Kidney capillary endothelial cell (primary cell): Measurements from ENCODE around the gene ZNF350.
"Not testable (repeated sequence)": the region's sequence is repeated elsewhere in the genome, so short reads cannot be mapped to it uniquely, and the experiment has no call there.

ENCODE experiments used
- DNase-seq: peaks from one replicate; pipeline ENCODE4 v3.0.0-alpha.2; 2018; ENCODE audit warnings: low spot score

ZNF350 gene

DNA sequence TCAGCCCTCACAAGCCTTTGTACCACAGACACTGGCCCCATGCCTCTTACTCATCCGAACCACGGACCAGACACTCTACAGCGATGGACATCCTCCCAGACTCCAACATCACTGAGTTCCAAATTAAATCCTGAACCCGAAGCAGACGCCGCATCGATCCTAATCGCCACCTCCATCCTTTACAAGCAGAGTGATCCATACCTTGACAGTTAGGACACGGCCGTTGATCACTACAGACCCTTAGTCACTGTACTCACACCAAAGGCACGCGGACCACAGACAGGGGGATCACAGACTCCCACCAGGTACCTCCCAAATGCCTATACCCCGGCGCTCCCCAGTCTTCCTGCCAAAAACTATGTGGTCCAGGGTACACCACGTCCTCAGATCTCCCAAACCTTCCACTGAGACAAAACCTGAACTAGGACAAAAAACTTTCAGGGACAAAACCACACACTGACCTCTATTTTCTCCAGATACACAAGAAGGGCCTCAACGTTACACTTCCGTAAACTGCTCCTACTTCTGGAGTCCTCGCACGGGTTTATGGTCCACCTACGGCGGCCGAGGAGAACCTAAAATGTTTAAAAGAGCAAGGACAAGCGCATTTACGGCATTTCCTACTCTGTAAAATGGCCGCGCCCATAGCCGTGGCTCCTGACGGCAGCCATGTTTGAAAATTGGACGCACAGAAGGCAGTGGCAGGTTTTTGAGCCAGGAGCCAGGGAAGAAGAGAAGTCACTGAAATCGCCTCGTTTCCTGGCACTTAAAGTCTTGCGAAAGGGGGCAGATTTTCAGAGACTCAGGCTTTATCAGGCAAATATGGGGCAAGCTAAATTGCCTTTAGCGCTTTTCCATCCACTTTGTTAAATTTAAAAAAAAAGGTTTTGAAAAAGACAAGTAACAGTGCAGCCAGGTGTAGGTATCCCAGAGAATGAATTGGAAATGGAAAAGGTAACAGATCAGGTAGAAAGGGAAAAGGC lies at the start of gene ZNF350:
Gene ZNF350, minus strand, starts transcription at position 532 of the 983 bp plus-strand sequence. CDS start 12,480 bp downstream, outside the sequence.
- DNase-seq = peak; percentile 90

DNA sequence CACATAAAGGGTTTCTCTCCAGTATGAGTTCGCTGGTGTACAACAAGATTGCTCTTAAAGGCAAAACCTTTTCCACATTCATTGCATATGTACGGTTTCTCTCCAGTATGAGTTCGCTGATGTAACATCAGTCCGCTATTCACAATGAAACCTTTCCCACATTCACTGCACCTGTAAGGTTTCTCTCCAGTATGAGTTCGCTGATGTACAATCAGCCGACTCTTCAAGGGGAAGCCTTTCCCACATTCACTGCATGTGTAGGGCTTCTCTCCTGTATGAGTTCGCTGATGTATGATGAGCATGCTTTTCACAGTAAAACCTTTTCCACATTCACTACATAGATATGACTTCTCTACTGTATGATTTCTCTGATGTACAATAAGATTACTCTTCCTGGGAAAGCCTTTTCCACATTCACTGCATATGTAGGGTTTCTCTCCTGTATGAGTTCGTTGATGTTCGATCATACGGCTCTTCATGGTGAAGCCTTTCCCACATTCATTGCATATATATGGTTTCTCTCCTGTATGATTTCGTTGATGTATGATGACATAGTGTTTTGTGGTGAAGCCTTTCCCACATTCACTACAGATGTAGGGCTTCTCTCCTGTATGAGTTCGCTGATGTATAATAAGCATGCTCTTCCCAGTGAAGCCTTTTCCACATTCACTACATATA lies 47.5 kb upstream of the ZNF350 start:
- no peak for DNase-seq

DNA sequence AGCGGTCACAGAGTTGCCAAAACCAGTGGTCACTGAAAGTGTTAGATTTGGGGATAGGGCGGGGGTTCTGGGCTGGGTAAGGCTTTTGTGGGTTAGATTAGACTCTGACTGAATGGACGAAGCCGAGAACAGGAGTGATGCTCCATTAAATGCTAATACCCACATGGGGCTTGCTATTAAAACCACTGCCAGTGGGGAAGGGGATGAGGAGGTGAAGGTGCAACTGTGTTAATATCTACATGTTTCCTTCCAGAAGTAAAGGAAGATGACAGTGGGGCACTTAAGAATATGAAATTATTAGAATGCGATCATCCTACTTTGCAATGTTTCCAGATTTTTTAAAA lies 42.1 kb upstream of the ZNF350 start:
- no peak for DNase-seq

DNA sequence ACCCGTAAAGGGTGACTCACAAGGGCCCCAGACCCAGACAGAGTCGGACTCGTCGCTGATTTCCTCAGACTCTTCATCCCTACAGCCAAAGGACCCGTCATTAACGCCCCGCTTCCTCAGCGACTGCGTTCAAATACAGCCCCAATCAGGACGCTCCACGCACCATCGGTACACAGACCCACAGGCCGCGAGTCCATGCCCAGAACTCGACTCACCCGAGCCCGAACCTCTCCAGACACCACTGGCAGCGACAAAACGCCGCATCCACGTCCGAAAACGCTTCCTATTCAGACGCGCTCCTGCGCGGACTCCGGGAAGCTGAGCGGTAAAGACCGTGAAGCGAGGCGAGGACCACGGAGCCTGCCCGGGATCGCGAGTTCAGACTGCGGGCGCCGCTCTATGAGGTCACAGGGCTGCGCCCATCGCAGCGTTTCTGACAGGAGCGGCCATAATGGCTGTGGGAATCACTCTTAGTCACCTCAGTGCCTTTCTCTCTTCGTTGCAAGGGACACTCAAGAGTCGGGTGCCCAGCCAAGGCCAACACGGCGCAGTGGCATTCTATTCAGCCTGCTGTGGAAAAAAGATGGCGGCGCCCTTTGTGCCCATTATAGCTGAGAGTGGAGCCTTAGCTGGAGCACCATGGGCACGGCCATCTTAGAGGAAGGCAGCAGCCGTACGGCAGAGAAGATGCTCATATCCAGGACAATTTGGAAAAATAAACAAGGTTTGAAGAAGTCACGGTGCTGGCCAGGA lies 41.6 kb upstream of the ZNF350 start, which contains the start of gene ZNF614:
Gene ZNF614, minus strand, starts transcription at position 353 of the 753 bp plus-strand sequence. CDS start 2,634 bp downstream, outside the sequence.
- peak; percentile 85 for DNase-seq

DNA sequence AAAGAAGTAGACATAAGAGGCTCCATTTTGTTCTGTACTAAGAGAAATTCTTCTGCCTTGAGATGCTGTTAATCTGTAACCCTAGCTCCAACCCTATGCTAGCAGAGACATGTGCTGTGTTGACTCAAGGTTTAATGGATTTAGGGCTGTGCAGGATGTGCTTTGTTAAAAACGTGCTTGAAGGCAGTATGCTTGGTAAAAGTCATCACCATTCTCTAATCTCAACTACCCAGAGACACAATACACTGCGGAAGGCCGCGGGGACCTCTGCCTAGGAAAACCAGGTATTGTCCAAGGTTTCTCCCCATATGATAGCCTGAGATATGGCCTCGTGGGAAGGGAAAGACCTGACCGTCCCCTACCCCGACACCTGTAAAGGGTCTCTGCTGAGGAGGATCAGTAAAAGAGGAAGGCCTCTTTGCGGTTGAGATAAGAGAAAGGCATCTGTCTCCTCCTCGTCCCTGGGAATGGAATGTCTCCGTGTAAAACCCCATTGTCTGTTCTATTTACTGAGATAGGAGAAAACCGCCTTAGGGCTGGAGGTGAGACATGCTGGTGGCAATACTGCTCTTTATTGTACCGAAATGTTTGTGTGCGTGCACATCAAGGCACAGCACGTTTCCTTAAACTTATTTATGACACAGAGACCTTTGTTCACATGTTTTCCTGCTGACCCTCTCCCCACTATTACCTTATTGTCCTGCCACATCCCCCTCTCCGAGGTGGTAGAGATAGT lies 39.8 kb upstream of the ZNF350 start:
- DNase-seq = not testable (repeated sequence)

DNA sequence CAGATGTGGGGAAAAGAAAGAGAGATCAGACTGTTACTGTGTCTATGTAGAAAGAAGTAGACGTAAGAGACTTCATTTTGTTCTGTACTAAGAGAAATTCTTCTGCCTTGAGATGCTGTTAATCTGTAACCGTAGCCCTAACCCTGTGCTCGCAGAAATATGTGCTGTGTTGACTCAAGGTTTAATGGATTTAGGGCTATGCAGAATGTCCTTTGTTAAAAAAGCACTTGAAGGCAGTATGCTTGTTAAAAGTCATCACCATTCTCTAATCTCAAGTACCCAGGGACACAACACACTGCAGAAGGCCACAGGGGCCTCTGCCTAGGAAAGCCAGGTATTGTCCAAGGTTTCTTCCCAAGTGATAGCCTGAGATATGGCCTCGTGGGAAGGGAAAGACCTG lies 37.8 kb upstream of the ZNF350 start:
- DNase-seq = not testable (repeated sequence)

DNA sequence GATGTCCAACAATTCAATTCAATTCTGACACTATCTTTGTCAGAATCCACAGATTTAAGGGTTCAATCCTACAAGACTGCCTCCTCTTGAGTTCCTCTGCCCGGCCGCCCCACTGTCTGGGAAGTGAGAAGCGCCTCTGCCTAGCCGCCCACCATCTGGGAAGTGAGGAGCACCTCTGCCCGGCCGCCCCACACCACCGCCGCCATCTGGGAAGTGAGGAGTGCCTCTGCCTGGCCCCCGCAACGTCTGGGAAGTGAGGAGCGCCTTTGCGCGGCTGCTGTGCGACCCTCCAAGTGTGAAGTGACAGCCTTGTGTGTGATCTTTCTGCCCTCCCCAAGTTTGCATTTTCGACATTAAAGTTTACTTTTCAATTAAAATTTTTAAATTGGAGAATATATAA lies 35.6 kb upstream of the ZNF350 start:
- no peak for DNase-seq

DNA sequence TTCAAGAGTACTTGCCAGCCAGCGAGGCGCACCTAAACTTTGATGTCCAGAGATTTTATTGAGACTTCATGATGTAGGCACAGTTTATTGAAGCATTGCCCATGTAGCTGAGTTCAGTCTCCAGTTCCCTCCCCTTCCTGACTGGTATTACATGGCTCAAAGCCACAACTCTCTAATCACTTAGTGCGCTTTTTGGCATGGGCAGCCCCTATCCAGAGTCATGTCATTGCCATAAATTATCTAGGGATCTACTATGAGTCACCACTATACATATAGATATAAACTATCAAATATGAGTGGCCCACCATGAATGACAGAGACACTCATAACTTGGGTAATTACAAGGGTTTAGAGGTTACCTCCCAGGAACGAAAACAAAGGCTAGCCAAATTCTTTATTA lies 33.9 kb upstream of the ZNF350 start:
- no peak for DNase-seq

DNA sequence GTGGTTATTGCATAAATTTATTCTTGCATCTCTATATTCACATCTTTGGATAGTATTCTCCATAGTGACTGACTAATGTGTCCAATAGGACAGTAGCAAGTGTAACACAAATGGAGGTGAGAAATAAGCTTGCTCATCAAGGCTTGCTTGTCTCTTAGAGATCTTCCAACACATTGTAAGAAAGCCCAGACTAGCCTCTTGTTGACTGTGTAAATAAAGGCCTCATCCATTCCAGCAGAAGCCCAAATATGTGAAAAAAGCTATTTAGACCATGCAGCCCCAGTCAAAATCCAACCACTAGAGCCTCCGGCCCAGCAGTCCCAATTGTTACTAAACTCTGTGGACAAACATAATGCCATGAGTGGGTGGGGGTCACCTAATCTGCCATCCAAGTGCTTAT lies 24.0 kb upstream of the ZNF350 start:
- no peak for DNase-seq

DNA sequence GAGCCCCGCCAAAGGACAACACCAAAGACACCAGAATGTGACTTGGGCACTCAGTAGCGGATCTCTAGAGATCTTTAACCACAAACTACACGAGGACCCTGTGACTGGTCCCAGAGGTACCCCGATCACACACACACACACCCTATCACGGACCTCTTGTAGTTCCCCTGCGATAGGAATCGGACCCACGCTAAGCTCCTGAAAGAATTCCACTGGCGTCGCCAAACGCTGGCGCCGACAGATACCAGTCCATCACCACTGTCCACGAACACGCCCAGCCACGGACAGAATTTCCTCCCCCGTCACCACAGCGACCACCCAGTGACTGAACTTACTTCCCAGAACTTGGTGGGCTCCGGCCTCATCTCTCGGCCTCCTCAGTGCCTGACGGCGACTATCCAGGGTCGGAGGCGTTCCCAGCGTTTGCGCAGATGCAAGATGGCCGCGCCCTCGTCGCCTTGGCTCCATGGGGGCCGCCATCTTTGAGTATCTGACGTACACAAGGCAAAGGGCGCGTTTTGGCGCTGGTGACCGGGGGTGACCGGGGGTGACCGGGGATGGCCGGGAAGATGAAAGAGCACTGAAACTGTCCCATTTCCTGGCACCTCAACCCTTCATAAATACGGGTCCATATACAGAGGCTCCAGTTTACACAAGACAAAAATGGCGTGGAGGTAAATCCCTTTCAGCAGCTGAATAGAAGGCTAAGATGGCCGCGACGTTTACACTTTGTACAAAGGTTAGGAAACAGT lies 21.3 kb upstream of the ZNF350 start, which contains the start of gene ZNF615:
Gene ZNF615, minus strand, starts transcription at position 406 of the 752 bp plus-strand sequence. CDS start 4,500 bp downstream, outside the sequence.
- DNase-seq = peak; percentile 82

DNA sequence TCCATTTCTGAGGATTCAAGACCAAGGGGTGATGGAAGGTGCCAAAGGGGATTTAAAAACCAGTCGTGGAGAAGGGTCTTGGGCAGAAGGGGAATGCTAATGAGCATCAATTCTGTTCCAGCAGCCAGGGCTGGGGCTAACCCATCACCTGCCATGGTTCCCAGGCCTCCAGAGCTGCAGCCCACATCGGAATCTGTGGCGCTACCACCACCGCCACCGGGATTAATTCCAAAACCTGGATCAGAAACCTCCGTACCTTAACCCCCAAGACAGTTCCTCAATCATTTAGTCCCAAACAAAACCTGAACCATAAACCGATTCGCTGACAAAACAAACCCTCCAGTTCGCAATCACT lies 20.8 kb upstream of the ZNF350 start:
- no peak for DNase-seq

DNA sequence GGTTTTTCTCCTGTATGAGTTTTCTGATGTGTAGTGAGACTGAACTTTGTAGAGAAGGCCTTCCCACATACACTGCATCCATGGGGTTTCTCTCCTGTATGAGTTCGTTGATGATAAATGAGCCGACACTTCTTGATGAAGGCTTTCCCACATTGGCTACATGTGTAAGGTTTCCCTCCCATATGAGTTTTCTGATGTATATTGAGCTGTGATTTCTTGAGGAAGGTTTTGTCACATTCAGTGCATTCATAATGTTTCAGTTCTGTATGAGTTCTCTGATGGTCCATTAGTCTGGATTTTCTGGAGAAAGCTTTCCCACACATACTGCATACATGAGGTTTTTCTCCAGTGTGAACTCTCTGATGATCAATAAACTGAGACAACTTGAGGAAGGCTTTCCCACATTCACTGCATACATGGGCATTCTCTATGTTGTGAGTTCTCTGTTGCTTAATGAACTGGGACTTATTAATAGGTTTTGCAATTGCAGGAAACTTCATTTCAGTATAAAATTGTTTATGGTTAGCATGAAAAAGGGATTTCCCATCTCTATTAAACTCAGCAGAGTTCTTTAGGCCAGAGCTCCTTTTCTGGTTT lies 7.5 kb upstream of the ZNF350 start:
- DNase-seq = no peak

DNA sequence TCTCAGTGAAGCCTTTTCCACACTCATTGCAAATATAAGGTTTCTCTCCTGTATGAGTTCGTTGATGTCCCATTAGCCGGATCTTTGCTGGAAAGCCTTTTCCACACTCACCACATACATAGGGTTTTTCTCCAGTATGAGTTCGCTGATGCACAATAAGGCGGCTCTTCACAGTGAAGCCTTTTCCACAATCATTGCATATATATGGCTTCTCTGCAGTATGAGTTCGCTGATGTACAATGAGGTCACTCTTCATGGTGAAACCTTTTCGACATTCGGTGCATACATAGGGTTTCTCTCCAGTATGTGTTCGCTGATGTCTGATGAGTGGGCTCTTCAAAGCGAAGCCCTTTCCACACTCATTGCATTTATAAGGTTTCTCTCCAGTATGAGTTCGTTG lies 6.8 kb upstream of the ZNF350 start:
- no peak for DNase-seq

DNA sequence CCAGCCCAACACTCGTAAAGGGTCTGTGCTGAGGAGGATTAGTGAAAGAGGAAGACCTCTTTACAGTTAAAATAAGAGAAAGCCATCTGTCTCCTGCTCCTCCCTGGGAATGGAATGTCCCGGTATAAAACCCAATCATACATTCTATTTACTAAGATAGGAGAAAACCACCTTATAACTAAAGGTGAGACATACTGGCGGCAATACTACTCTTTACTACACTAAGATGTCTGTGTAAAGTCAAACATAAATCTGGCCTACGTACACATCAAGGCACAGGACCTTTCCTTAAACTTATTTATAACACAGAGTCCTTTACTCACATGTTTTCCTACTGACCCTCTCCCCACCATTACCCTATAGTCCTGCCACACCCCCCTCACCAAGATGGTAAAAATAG lies 3.3 kb downstream of the ZNF350 start:
- DNase-seq = no peak

DNA sequence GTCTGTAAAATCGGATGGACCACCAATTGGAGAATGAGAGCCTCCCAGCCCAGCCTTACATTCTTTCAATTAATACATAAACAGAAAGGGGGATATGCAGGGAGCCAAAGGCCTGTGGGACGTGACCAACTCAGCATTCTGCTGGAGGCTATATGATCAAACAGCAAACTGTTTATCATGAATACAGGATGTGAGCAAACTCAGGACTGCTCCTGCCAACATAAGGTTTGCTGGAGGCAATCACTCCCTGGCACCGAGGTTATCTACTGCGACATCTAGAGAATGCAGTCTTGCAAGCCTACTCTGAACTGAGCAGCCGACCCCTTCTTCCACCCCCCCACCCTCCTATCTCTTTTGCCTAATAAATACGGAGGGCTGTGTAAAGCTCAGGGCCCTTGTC lies 5.7 kb downstream of the ZNF350 start:
- DNase-seq = not testable (repeated sequence)

DNA sequence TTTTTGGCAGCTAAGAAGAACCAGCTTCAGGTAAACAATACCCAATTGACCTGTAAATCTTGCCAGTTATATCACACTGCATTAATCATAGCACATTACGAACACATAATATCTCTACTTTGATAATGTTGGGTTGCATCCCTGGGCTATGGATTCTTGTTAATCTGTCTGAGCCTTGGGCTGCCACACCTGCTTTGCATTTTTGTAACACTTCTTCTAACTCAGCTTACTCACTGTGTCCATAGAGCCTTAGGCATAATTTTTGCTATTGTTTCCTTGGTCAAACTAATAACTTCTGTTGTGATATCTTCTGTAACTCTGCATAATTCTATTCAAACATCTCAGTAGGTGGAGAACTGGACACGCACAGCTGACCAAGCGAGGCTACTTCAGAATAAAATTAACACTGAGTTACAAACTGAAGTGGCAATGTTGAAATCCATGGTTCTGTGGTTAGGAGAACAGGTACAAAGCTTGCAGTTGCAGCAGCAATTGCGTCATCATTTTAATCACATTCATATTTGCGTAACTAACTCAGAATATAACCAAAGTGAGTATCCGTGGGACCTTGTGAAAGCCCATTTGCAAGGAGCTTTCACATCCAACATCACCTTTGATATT lies 6.4 kb downstream of the ZNF350 start:
- no peak for DNase-seq

DNA sequence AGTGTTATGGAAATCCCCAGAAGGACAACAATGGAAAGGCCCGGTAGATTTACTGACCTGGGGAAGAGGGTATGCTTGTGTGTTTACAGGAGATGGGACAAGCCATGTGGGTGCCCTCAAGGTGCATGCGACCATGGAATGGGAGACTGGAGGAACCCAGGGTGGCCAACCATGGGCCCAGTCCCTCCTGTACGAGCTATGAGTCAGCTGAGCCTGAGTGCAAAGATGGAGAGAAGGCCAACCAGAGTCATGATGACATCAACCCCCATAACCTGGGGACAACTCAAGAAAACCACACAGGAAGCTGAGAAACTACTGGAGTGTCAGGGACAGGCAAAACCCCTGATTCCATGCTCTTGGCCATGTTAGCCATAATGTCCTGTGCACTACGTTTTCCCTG lies 7.8 kb downstream of the ZNF350 start:
- no peak for DNase-seq

DNA sequence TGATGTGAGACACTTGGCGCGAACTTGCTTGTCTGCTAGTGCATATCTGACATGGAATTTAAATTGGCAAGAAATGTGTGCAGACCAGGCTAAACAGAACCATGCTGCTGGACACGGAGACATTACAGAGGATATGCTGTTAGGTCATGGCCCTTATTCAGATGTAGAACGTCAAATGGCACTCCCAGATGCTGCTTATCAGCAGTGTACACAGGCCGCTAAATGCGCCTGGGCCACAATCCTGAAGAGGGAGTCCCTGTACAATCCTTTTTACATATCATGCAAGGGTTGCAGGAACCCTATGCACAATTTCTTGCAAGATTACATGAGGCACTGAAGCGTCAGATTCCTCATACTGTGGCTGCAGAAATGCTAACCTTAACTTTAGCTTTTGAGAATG lies 9.3 kb downstream of the ZNF350 start:
- DNase-seq = no peak

DNA sequence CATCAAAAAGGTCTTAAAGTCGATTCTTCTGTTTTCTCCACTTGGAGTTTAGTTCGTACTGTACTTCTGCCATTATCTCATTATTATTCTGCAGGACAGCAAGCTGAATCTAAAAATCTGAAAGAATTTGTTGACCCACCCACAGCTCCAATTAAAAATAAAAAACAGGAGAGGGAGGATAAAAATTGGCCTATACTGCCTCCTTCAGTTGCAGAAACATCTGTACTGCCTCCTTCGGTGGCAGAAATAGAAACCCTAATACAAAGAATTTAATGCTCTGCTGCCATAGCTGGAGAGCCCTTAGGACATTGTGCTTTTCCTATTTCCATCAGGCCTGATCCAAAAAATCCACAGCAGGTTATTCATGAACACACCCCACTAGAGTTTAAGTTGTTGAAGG lies 9.8 kb downstream of the ZNF350 start:
- DNase-seq = no peak

DNA sequence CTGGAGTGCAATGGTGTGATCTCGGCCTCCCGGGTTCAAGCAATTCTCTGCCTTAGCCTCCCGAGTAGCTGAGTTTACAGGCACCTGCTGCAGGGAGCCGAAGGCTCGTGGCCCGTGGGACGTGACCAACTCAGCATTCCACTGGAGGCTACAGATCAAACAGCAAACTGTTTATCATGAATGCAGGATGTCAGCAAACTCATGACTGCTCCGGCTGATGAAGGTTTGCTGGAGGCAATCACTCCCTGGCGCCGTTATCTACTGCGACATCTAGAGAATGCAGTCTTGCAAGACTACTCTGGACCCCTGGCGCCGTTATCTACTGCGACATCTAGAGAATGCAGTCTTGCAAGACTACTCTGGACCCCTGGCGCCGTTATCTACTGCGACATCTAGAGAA lies 10.9 kb downstream of the ZNF350 start:
- not testable (repeated sequence) for DNase-seq
